GM23248 (cell line): Measurements from ENCODE around the gene TAS1R2. TPM values are rescaled to one million over a fixed set of nuclear protein-coding genes. Genes with fewer than 3 reads are reported as not detected.

Source experiments
- DNase-seq: peaks from one replicate; pipeline ENCODE4 v3.0.0-alpha.2; 2015
- H2AFZ ChIP-seq: fragments of 200-600 bp; sonication (generic); 2 replicates; pipeline ENCODE4 v1.6.1; 2016; ENCODE audit warnings: antibody characterized with exemption
- H3F3A ChIP-seq: fragments of 200-600 bp; sonication (generic); 2 replicates; pipeline ENCODE4 v1.6.1; 2016; ENCODE audit warnings: mild to moderate bottlenecking, antibody characterized with exemption, mixed run types; ENCODE audit not compliant: insufficient read depth
- H3K27ac ChIP-seq: fragments of 200-600 bp; sonication (generic); 2 replicates; pipeline ENCODE4 v1.5.1; 2016; ENCODE audit warnings: mild to moderate bottlenecking
- H3K27me3 ChIP-seq: fragments of 200-600 bp; sonication (generic); replicated peaks from 2 replicates; pipeline ENCODE4 v1.6.1; 2016; ENCODE audit warnings: mild to moderate bottlenecking; ENCODE audit not compliant: insufficient read depth
- H3K36me3 ChIP-seq: fragments of 200-600 bp; sonication (generic); 2 replicates; pipeline ENCODE4 v1.6.1; 2016; ENCODE audit warnings: low read depth, mild to moderate bottlenecking
- H3K4me1 ChIP-seq: fragments of 200-600 bp; sonication (generic); 2 replicates; pipeline ENCODE4 v1.6.1; 2016; ENCODE audit warnings: mild to moderate bottlenecking; ENCODE audit not compliant: insufficient read depth
- H3K4me2 ChIP-seq: fragments of 200-600 bp; sonication (generic); one replicate; pipeline ENCODE4 v1.6.1; 2016; ENCODE audit warnings: mild to moderate bottlenecking; ENCODE audit not compliant: unreplicated experiment
- H3K4me3 ChIP-seq: fragments of 200-600 bp; sonication (generic); 2 replicates; pipeline ENCODE4 v1.5.1; 2016; ENCODE audit warnings: mild to moderate bottlenecking
- H3K79me2 ChIP-seq: fragments of 200-600 bp; sonication (generic); 2 replicates; pipeline ENCODE4 v1.6.1; 2016; ENCODE audit warnings: mild to moderate bottlenecking; ENCODE audit not compliant: insufficient read depth
- H3K9ac ChIP-seq: fragments of 200-600 bp; sonication (generic); 2 replicates; pipeline ENCODE4 v1.6.1; 2016; ENCODE audit warnings: mild to moderate bottlenecking
- H3K9me2 ChIP-seq: fragments of 200-600 bp; sonication (generic); 2 replicates; pipeline ENCODE4 v1.6.1; 2016; ENCODE audit warnings: mixed run types, mild to moderate bottlenecking, moderate library complexity; ENCODE audit not compliant: insufficient read depth
- H3K9me3 ChIP-seq: fragments of 200-600 bp; sonication (generic); one replicate; pipeline ENCODE4 v1.6.1; 2017; ENCODE audit warnings: low read depth
- H4K20me1 ChIP-seq: fragments of 200-600 bp; sonication (generic); 2 replicates; pipeline ENCODE4 v1.6.0; 2016; ENCODE audit not compliant: insufficient read depth
- EZH2 ChIP-seq: fragments of 200-600 bp; sonication (generic); IDR thresholded peaks from 2 replicates; pipeline ENCODE4 v1.6.1; 2018; ENCODE audit warnings: antibody characterized with exemption, mild to moderate bottlenecking; ENCODE audit not compliant: insufficient read depth, poor library complexity, severe bottlenecking
- EZH2phosphoT487 ChIP-seq: fragments of 200-600 bp; sonication (generic); IDR thresholded peaks from 2 replicates; pipeline ENCODE4 v1.6.1; 2018; ENCODE audit warnings: antibody characterized with exemption, moderate library complexity, mild to moderate bottlenecking, low read depth; ENCODE audit not compliant: insufficient read depth
- WGBS, 2 experiments: methylation state at CpG; one replicate each; pipeline ENCODE4 v1.1.6; 2015 to 2017; ENCODE audit warnings: low lambda C conversion rate in 2 of 2, low coverage in 1 of 2; ENCODE audit errors: missing lambda C conversion rate in 2 of 2; 5-methylcytosine and 5-hydroxymethylcytosine counted together
- in situ Hi-C: fragments of 300-500 bp; cut with MboI; formaldehyde crosslinking; loops from 2 replicates; pipeline ENCODE4 v1.15.0; 2020
- polyA plus RNA-seq: library from polyadenylated mRNA; unstranded; fragments of >200 nt; fragmentation: Nextera tagmentation; extraction: Ambion mirVana; gene quantifications from 2 replicates; pipeline ENCODE4 v1.2.1, GENCODE V29; 2016
- total RNA-seq: library from RNA; depleted of rRNA; stranded (reverse); fragments of >200 nt; shearing (Covaris generic); gene quantifications from 2 replicates; pipeline ENCODE4 v1.2.3, GENCODE V29; 2014

The TAS1R2 gene
- total and polyA plus RNA-seq, 2 experiments from 2014 or later, result not detected

- Histone ChIP-seq H3K27ac (no peak overlapping the region), H3K79me2 (no peaks in the 10 kb centered on the region), H3F3A (no peaks in the 10 kb centered on the region), H2AFZ (no peak overlapping the region), H3K9ac (no peak overlapping the region), H3K4me2 (no peak overlapping the region), H3K36me3 (no peaks in the 10 kb centered on the region), H3K4me3 (no peak overlapping the region), H4K20me1 (no peaks in the 10 kb centered on the region), H3K9me2 (no peaks in the 10 kb centered on the region), H3K27me3 (peaks cover 15% of the 10 kb centered on the region), H3K9me3 (no peaks in the 10 kb centered on the region), H3K4me1 (no peaks in the 10 kb centered on the region)
- TF ChIP-seq EZH2phosphoT487 (no peak), EZH2 (no peak)
- WGBS, 2 experiments, result 55 to 56% methylated on average over 6 of the region's 6 CpGs
- no peak for DNase-seq
- in situ Hi-C loops, result no loop called here
Measured at GRCh38 chr1:18866314-18866713, 6.9 kb upstream of the TAS1R2 start.

GRCh38 chr1:18865176-18865575 is 5.7 kb upstream of the TAS1R2 start:
- Histone ChIP-seq H3K27me3 (peaks cover 15% of the 10 kb centered on the region), H3K4me3 (no peak overlapping the region), H3K79me2 (no peaks in the 10 kb centered on the region), H2AFZ (no peak overlapping the region), H3K4me2 (no peak overlapping the region), H3K27ac (no peak overlapping the region), H3K9me3 (no peaks in the 10 kb centered on the region), H3K4me1 (no peaks in the 10 kb centered on the region), H3F3A (no peaks in the 10 kb centered on the region), H3K9me2 (no peaks in the 10 kb centered on the region), H4K20me1 (no peaks in the 10 kb centered on the region), H3K36me3 (no peaks in the 10 kb centered on the region), H3K9ac (no peak overlapping the region)
- WGBS, 2 experiments, result 57 to 65% methylated on average over 9 of the region's 9 CpGs
- TF ChIP-seq EZH2 (no peak), EZH2phosphoT487 (no peak)
- in situ Hi-C loops, result no loop called here
- DNase-seq, result no peak

- H3K9ac ChIP-seq, result no peak overlapping the region
- DNase-seq, result no peak
- no peaks in the 10 kb centered on the region for H3K36me3 ChIP-seq
- no peaks in the 10 kb centered on the region for H3K9me3 ChIP-seq
- H3K27ac ChIP-seq, result no peak overlapping the region
- H3F3A ChIP-seq, result no peaks in the 10 kb centered on the region
- H3K4me3 ChIP-seq, result no peak overlapping the region
- TF ChIP-seq EZH2phosphoT487 (no peak), EZH2 (no peak)
- no peak overlapping the region for H3K4me2 ChIP-seq
- no peaks in the 10 kb centered on the region for H4K20me1 ChIP-seq
- in situ Hi-C loops, result no loop called here
- no peaks in the 10 kb centered on the region for H3K9me2 ChIP-seq
- H2AFZ ChIP-seq, result no peak overlapping the region
- no peaks in the 10 kb centered on the region for H3K79me2 ChIP-seq
- WGBS, 2 experiments, result 55 to 60% methylated on average over 8 of the region's 8 CpGs
- no peaks in the 10 kb centered on the region for H3K4me1 ChIP-seq
- peaks cover 7% of the 10 kb centered on the region; the same call in 1 of the 2 replicates for H3K27me3 ChIP-seq
Measured at GRCh38 chr1:18861590-18861989, 2.1 kb upstream of the TAS1R2 start.

- in situ Hi-C loops, result no loop called here
- H3K79me2 ChIP-seq, result no peaks in the 10 kb centered on the region
Measured at GRCh38 chr1:18861082-18861481, 1.6 kb upstream of the TAS1R2 start.

More at GRCh38 chr1:18861082-18861481, 1.6 kb upstream of the TAS1R2 start:
- Histone ChIP-seq H3K4me1 (no peaks in the 10 kb centered on the region), H3K27ac (no peak overlapping the region), H3K27me3 (peaks cover 7% of the 10 kb centered on the region; the same call in 1 of the 2 replicates), H3K9me2 (no peaks in the 10 kb centered on the region), H4K20me1 (no peaks in the 10 kb centered on the region), H3K36me3 (no peaks in the 10 kb centered on the region), H3K4me2 (no peak overlapping the region), H3K9me3 (no peaks in the 10 kb centered on the region), H3F3A (no peaks in the 10 kb centered on the region), H3K9ac (no peak overlapping the region), H2AFZ (no peak overlapping the region), H3K4me3 (no peak overlapping the region)
- TF ChIP-seq EZH2 (no peak), EZH2phosphoT487 (no peak)
- WGBS, 2 experiments, result 45% methylated on average over 9 of the region's 9 CpGs
- DNase-seq, result no peak
